Upper lobe of left lung (tissue), 6 donors: ENCODE results near the gene PRKG1. TPM values are rescaled to one million over a fixed set of nuclear protein-coding genes. Genes with fewer than 3 reads are reported as not detected.

Source experiments
- ATAC-seq, 2 donors: fragments of 200-7000 bp; cut with Tn5 transposase; one replicate each; pipeline ENCODE4 v1.9.1; 2022; ENCODE audit warnings: mild to moderate bottlenecking in 2 of 2, moderate library complexity in 2 of 2; ENCODE audit not compliant: low FRiP score in 2 of 2
- DNase-seq, 2 donors: peaks; one replicate each; pipeline ENCODE4 v3.0.0-alpha.2; 2019 to 2020
- H3K27ac ChIP-seq, 4 donors: fragments of 200-600 bp; sonication (generic); one replicate each; pipeline ENCODE4 v1.5.1; 2016 to 2019
- H3K27me3 ChIP-seq, 4 donors: fragments of 200-600 bp; sonication (generic); one replicate each; pipeline ENCODE4 v1.5.1; 2017 to 2019
- H3K36me3 ChIP-seq, 4 donors: fragments of 200-600 bp; sonication (generic); one replicate each; pipeline ENCODE4 v1.5.1; 2016 to 2019
- H3K4me1 ChIP-seq, 4 donors: fragments of 200-600 bp; sonication (generic); one replicate each; pipeline ENCODE4 v1.5.1; 2018 to 2019
- H3K4me3 ChIP-seq, 4 donors: fragments of 200-600 bp; sonication (generic); one replicate each; pipeline ENCODE4 v1.5.1; 2017 to 2019; ENCODE audit warnings: mild to moderate bottlenecking in 2 of 4, moderate library complexity in 1 of 4
- H3K9me3 ChIP-seq, 4 donors: fragments of 200-600 bp; sonication (generic); one replicate each; pipeline ENCODE4 v1.5.1; 2018 to 2019
- CTCF ChIP-seq, 6 experiments: fragments of 450-650 bp in 4 of 6; fragments of 200-600 bp in 2 of 6; sonication (generic) in 2 of 6; IDR thresholded peaks; one replicate each; pipeline ENCODE4 v1.5.1; 2016 to 2019; ENCODE audit warnings: antibody characterized with exemption in 6 of 6
- EP300 ChIP-seq, 4 donors: sonication (generic); formaldehyde crosslinking; IDR thresholded peaks; one replicate each; pipeline ENCODE4 v1.5.1; 2017; ENCODE audit warnings: antibody characterized with exemption in 4 of 4, control low read depth in 2 of 4
- POLR2A ChIP-seq, 4 donors: fragments of 450-650 bp; IDR thresholded peaks; one replicate each; pipeline ENCODE4 v1.5.1; 2016 to 2017; ENCODE audit warnings: antibody characterized with exemption in 4 of 4, mild to moderate bottlenecking in 2 of 4
- POLR2AphosphoS5 ChIP-seq, 2 donors: sonication (generic); formaldehyde crosslinking; IDR thresholded peaks; one replicate each; pipeline ENCODE4 v1.5.1; 2017; ENCODE audit warnings: antibody characterized with exemption in 2 of 2
- WGBS, 2 donors: methylation state at CpG; one replicate each; pipeline ENCODE4 v1.1.5; 2017 to 2018; 5-methylcytosine and 5-hydroxymethylcytosine counted together
- total RNA-seq, 6 donors: library from RNA; depleted of rRNA in 4 of 6; stranded (reverse); fragments of >200 nt in 4 of 6; gene quantifications; one replicate each; pipeline versions ENCODE4 v1.1.0 to v1.2.1, GENCODE V29; 2016 to 2021
- donor health status: DM: no; HTN: no; CAD: no; lungs with moderate emphysema.
- donor health status: DM: no; HTN: yes; CAD: no; lungs with severe emphysema.

The PRKG1 gene
- total RNA-seq, 6 donors from 2014 or later = 12.9 to 43.0 (median 25.0) TPM

GRCh38 chr10:51878695-51879094 lies 804.4 kb downstream of the PRKG1 start:
- ATAC-seq (no peak), DNase-seq (no peak)
- Histone ChIP-seq H3K36me3 (no peaks in the 10 kb centered on the region), H3K4me1 (peaks cover 0 to 9% (median 6%) of the 10 kb centered on the region in 4 donors), H3K4me3 (no peak overlapping the region), H3K9me3 (no peaks in the 10 kb centered on the region), H3K27me3 (no peaks in the 10 kb centered on the region), H3K27ac (peak overlapping the region in 1 of 4 donors; percentile 53)
- TF ChIP-seq EP300 (IDR thresholded peaks at IDR 0.05) (no peak), CTCF (IDR thresholded peaks at IDR 0.05) (no peak), POLR2AphosphoS5 (IDR thresholded peaks at IDR 0.05) (no peak), POLR2A (IDR thresholded peaks at IDR 0.05) (no peak)

- TF ChIP-seq POLR2A (IDR thresholded peaks at IDR 0.05) (no peak), EP300 (IDR thresholded peaks at IDR 0.05) (no peak), POLR2AphosphoS5 (IDR thresholded peaks at IDR 0.05) (no peak), CTCF (IDR thresholded peaks at IDR 0.05) (no peak)
- Histone ChIP-seq H3K36me3 (no peaks in the 10 kb centered on the region), H3K9me3 (no peaks in the 10 kb centered on the region), H3K27ac (peak overlapping the region in 1 of 4 donors; percentile 53), H3K27me3 (no peaks in the 10 kb centered on the region), H3K4me3 (no peak overlapping the region), H3K4me1 (peaks cover 0 to 9% (median 6%) of the 10 kb centered on the region in 4 donors)
- DNase-seq = no peak
- ATAC-seq = peak; percentile 26 to 93
- WGBS, 2 donors = 19 to 32% methylated on average over 1 of the region's 1 CpG
These were observed 805.0 kb downstream of the PRKG1 start for GRCh38 chr10:51879238-51879637.

- DNase-seq = no peak
- Histone ChIP-seq H3K4me3 (no peak overlapping the region), H3K36me3 (no peaks in the 10 kb centered on the region), H3K9me3 (no peaks in the 10 kb centered on the region), H3K4me1 (peaks cover 0 to 7% (median 6%) of the 10 kb centered on the region in 4 donors), H3K27me3 (no peaks in the 10 kb centered on the region), H3K27ac (no peak overlapping the region)
- no peak for TF ChIP-seq EP300 (IDR thresholded peaks at IDR 0.05)
- no peak for TF ChIP-seq POLR2AphosphoS5 (IDR thresholded peaks at IDR 0.05)
- TF ChIP-seq POLR2A (IDR thresholded peaks at IDR 0.05) = no peak
- TF ChIP-seq CTCF (IDR thresholded peaks at IDR 0.05) = no peak
- ATAC-seq = no peak
These were observed 806.9 kb downstream of the PRKG1 start for GRCh38 chr10:51881213-51881612.

- TF ChIP-seq POLR2A (IDR thresholded peaks at IDR 0.05) = no peak
- no peak for TF ChIP-seq CTCF (IDR thresholded peaks at IDR 0.05)
- no peak for TF ChIP-seq POLR2AphosphoS5 (IDR thresholded peaks at IDR 0.05)
- TF ChIP-seq EP300 (IDR thresholded peaks at IDR 0.05) = no peak
- ATAC-seq (peak in 1 of 2 donors; percentile 64), DNase-seq (no peak)
- Histone ChIP-seq H3K4me3 (no peak overlapping the region), H3K27ac (no peak overlapping the region), H3K4me1 (no peaks in the 10 kb centered on the region), H3K9me3 (no peaks in the 10 kb centered on the region), H3K36me3 (no peaks in the 10 kb centered on the region), H3K27me3 (no peaks in the 10 kb centered on the region)
- WGBS, 2 donors = 61 to 73% methylated on average over 4 of the region's 4 CpGs
These were observed 812.3 kb downstream of the PRKG1 start for GRCh38 chr10:51886438-51887068.

GRCh38 chr10:51888263-51888662 lies 814.0 kb downstream of the PRKG1 start:
- no peaks in the 10 kb centered on the region for H3K9me3 ChIP-seq
- no peaks in the 10 kb centered on the region for H3K27me3 ChIP-seq
- no peak overlapping the region for H3K27ac ChIP-seq
- TF ChIP-seq CTCF (IDR thresholded peaks at IDR 0.05) = no peak
- no peak for TF ChIP-seq POLR2A (IDR thresholded peaks at IDR 0.05)
- no peak for TF ChIP-seq POLR2AphosphoS5 (IDR thresholded peaks at IDR 0.05)
- TF ChIP-seq EP300 (IDR thresholded peaks at IDR 0.05) = no peak
- H3K36me3 ChIP-seq = no peaks in the 10 kb centered on the region
- H3K4me3 ChIP-seq = no peak overlapping the region
- no peak for DNase-seq
- peak in 1 of 2 donors; percentile 75 for ATAC-seq
- H3K4me1 ChIP-seq = no peaks in the 10 kb centered on the region
